ENCODE measurements around the gene ZNF747.

ZNF747 gene

GRCh38 chr16:30534368-30535105 lies at the start of gene ZNF747:
Gene ZNF747, minus strand, starts transcription at chr16:30534858. Its CDS starts 179 bp downstream, at chr16:30534679.
- DNase-seq (ENCODE audit: low read depth in 1 of 2, low spot score in 1 of 2): peak; percentile 82 to 85

- no peak for DNase-seq (ENCODE audit: low read depth in 1 of 2, low spot score in 1 of 2)
Measured at GRCh38 chr16:30582611-30583340, 48.1 kb upstream of the ZNF747 start.

DNA sequence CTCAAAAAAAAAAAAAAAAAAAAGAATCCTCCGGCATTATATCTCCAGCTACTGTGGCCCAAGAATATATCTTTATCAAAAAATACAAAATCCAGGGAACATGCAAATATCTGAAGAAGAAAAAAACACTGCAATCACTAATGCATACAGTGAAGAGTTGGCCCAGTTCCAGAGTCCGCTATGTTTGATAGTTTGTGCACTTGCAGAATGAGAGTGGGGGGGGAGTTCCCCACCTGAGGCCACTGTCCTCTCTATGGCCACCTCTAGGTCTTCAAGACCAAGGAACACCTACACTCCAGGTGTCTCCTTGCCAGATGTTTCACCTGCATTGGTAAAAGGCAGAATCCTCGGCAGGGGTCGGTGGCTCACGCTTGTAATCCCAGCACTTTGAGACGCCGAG lies 46.8 kb upstream of the ZNF747 start:
- DNase-seq (ENCODE audit: low read depth in 1 of 2, low spot score in 1 of 2): no peak

DNA sequence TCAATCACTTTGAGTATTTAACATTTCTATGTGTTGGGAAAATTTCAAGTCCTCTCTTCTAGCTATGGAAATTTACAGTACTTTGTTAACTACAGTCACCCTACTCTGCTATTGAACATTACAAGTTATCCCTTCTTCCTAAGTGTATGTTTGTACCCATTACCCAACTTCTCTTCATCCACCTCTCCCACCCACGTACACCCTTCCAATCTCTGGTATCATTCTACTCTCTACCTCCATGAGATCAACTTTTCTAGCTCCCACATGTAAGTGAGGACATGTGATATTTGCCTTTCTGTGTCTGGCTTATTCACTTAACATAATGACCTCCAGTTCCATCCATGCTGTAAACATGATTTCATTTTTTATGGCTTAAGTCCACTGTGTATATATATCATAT lies 40.0 kb upstream of the ZNF747 start:
- DNase-seq (ENCODE audit: low read depth in 1 of 2, low spot score in 1 of 2): no peak

GRCh38 chr16:30571445-30572322 lies 37.0 kb upstream of the ZNF747 start, which contains the start of gene ZNF688:
Gene ZNF688, minus strand, starts transcription at chr16:30571714. Its CDS starts 85 bp downstream, at chr16:30571629.
- DNase-seq (ENCODE audit: low read depth in 1 of 2, low spot score in 1 of 2): peak; percentile 87 to 88

- DNase-seq (ENCODE audit: low read depth in 1 of 2, low spot score in 1 of 2): no peak
Measured at GRCh38 chr16:30570636-30571444, 36.2 kb upstream of the ZNF747 start.

DNA sequence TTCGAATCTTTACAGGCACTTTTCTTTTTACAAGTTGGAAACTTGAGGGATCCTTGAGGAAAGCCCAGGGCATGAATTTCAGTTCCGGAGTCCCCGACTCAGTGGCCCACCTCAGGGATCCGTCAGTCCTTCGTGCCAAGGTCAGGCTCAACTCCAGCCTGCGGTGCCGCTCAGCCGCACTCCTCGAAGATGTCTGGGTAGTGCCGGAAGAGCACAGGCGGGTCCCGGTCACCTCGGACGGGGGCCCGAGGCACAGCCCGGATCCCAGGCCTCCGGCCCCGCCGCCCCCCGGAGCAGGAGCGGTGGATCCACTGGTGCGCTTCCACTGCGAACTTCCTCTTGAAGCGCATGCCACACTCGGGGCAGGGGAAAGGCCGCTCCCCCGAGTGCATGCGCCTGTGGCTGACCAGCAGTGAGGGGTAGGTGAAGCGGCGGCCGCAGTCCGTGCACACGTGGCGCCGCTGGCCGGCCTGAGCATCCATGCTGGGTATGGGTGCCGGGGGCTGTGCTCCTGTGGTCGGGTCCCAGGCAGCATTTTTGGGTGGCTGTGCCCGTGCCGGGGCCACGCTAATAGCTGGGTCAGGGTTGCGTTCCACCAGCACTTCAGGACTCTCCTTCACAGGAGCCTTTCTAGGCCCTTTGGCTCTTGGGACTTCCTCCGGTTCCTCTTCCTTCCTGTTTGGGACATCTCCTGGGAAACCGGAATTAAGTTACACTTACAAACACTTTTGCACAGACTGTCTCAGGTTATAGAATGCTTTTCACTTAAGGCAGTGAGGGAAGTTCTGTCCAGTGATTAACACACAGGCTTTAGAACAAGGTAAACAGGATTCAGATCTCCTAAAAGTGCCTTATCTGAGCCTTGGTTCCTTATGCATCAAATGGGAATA lies 35.3 kb upstream of the ZNF747 start:
- no peak for DNase-seq (ENCODE audit: low read depth in 1 of 2, low spot score in 1 of 2)

GRCh38 chr16:30569281-30569680 lies 34.6 kb upstream of the ZNF747 start:
- no peak for DNase-seq (ENCODE audit: low read depth in 1 of 2, low spot score in 1 of 2)

GRCh38 chr16:30567991-30568638 lies 33.5 kb upstream of the ZNF747 start:
- no peak for DNase-seq (ENCODE audit: low read depth in 1 of 2, low spot score in 1 of 2)

DNA sequence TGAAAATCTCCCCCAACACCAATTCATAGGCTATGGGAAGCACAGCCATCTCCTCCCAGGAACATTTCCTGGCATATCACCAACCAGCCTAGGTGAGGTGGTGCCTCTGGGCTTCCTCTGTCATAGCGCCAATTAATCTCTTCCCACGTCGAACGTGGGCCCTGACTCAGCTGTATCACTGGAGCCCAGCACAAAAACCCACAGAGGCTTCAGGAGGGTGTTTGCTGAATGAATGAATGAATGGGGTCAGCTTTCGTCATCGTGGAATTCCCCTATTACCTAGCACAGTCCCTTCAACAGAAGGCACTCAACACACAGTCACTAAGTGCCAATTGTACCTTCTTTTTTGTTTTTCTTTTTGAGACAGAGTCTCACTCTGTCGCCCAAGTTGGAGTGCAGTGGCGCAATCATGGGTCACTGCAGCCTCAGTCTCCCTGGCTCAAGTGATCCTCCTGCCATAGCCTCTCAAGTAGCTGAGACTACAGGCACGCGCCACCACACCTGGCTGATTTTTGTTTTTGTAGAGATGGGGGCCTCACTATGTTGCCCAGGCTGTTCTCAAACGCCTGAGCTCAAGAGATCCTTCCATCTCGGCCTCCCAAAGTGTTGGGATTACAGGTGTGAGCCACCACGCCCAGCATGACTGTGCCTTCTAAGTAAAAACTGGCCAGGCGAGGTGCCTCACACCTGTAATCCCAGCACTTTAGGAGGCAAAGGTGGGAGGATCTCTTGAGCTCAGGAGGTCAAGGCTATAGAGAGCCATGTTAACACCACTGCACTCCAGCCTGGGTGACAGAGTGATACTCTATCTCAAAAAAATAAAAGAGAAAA lies 32.7 kb upstream of the ZNF747 start:
- DNase-seq (ENCODE audit: low read depth in 1 of 2, low spot score in 1 of 2): peak in 1 of 2 donors; percentile 56

DNA sequence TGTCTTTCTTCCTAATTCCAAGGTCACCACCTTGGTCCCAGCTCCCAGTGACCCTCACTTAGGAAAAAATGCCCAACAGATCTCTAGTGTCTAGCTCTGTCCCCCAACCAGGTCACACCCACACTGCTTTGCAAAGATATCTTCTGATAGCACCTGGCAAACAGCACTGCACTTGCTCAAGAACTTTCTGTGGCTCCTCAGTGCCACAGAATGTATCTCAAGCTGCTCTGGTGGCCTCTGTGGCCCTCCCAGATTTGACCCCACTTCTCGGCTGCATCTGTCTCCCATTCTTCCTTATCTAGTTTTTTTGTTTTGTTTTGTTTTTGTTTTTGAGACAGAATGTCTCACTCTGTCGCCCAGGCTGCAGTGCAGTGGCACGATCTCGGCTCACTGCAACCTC lies 31.9 kb upstream of the ZNF747 start:
- no peak for DNase-seq (ENCODE audit: low read depth in 1 of 2, low spot score in 1 of 2)

DNA sequence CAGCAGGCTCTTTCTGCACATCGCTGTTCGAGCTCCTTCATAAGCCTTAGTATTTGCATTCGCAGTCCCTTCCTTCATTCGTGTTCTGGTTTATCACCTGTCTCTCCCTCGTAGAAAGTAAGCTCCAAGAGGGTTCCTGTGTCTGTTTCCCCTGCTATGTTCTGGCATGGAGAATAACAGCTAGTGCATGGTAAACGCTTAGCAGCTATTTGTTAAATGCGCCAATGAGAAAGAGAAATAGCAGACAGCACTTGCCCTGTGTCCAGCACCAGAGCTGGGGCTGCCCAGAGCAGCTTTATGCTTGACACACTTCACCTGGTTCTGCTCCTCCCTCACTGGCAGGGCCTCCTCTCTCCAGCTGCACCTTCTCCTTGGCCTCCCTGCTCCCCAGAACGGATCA lies 31.3 kb upstream of the ZNF747 start:
- DNase-seq (ENCODE audit: low read depth in 1 of 2, low spot score in 1 of 2): no peak

- no peak for DNase-seq (ENCODE audit: low read depth in 1 of 2, low spot score in 1 of 2)
Measured at GRCh38 chr16:30565526-30565925, 30.9 kb upstream of the ZNF747 start.

GRCh38 chr16:30562021-30562420 lies 27.4 kb upstream of the ZNF747 start:
- DNase-seq (ENCODE audit: low read depth in 1 of 2, low spot score in 1 of 2): no peak

GRCh38 chr16:30561089-30561816 lies 26.6 kb upstream of the ZNF747 start:
- no peak for DNase-seq (ENCODE audit: low read depth in 1 of 2, low spot score in 1 of 2)

DNA sequence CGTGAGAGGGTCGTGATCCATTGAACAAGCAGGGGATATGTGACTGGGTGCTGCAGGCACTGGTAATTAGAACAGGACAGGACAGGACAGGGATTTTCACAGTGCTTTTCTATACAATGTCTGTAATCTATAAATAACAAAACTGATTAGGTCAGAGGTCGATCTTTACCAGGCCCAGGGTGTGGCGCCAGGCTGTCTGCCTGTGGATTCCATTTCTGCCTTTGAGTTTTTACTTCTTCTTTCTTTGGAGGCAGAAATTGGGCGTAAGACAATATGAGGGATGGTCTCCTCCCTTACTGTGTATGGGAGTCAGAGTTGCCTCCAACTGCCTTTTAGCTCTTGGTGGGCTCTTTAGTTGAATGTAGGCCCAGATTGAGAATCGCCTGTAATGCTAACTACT lies 25.0 kb upstream of the ZNF747 start:
- DNase-seq (ENCODE audit: low read depth in 1 of 2, low spot score in 1 of 2): no peak

DNA sequence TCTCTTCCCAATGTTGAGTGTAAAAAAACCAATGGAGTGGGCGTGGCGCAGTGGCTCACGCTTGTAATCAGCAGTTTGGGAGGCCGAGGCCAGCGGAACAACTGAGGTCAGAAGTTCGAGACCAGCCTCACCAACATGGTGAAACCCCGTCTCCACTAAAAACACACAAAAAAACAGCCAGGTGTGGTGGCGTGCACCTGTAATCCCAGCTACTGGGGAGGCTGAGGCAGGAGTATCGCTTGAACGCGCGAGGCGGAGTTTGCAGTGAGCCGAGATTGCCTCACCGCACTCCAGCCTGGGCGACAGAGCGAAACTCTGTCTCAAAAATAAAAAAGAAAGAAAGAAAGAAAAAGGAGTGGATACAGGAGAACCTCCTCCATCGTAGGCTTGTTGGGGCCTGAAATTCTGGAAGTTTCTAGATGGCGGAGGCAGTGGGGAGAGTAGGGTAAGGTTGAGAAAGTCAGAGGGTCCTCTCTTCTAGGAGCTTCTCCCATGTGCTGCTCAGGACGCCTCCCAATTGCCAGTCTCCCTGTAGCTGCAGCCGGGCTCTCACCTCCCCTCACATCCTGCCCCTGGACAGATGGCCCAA lies 24.2 kb upstream of the ZNF747 start:
- DNase-seq (ENCODE audit: low read depth in 1 of 2, low spot score in 1 of 2): no peak

Data from activated T-helper 1 cell treated with anti-CD3 and anti-CD28 coated beads, Interleukin-2, amount 50 U/mL, for 16 hours (primary cell).